OCI-LY3 (cell line): ENCODE measurements around the gene VWC2L.

Source experiments
- EZH2phosphoT487 ChIP-seq: fragments of 200-600 bp; shearing (Covaris generic); IDR thresholded peaks from 2 replicates; pipeline ENCODE4 v1.6.1; 2018; ENCODE audit warnings: antibody characterized with exemption, mixed run types, low read depth
- TF ChIP-seq, protein P1 (sequence below): fragments of 200-600, 300-600 bp; sonication (generic); IDR thresholded peaks from 2 replicates; pipeline ENCODE4 v1.5.1; 2014; ENCODE audit warnings: antibody characterized with exemption, low read length, low read depth

DNA sequence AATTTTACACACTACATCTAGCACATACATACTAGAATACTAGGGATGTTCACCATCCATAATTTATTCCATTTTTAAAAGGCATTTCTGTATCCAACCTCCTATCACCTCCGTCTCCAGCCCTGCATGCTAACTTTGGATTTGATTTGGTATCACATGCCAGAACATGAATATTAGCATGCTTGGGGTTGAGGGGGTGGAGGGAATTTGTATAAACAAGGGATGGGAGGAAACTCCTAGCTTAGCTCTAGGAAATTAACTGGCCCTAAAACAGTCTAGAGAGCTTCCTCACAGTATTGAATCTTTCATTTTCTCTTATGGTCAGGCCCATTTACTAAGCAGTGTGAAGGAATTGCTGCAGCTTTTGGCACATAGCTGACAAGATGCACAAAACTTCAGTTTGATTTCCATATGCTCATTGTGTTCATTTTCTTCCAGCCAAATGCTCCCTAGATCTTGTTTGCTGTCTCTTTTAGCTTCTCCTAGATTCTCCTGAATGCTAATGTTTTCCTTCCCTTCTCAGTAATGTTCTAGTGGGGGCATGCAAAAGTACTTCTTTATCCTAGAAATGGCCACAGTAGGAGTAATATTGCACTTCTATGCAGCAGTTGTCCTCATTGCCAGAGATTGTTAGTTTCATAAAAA lies 135.2 kb downstream of the VWC2L start:
- TF ChIP-seq, protein P1, sequence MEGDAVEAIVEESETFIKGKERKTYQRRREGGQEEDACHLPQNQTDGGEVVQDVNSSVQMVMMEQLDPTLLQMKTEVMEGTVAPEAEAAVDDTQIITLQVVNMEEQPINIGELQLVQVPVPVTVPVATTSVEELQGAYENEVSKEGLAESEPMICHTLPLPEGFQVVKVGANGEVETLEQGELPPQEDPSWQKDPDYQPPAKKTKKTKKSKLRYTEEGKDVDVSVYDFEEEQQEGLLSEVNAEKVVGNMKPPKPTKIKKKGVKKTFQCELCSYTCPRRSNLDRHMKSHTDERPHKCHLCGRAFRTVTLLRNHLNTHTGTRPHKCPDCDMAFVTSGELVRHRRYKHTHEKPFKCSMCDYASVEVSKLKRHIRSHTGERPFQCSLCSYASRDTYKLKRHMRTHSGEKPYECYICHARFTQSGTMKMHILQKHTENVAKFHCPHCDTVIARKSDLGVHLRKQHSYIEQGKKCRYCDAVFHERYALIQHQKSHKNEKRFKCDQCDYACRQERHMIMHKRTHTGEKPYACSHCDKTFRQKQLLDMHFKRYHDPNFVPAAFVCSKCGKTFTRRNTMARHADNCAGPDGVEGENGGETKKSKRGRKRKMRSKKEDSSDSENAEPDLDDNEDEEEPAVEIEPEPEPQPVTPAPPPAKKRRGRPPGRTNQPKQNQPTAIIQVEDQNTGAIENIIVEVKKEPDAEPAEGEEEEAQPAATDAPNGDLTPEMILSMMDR: no peak
- no peak for TF ChIP-seq EZH2phosphoT487
